ENCODE data around the gene PHYHD1. TPM values are rescaled to one million over a fixed set of nuclear protein-coding genes. Genes with fewer than 3 reads are reported as not detected.
A peak's percentile ranks its signal among the peaks of the same experiment; 100 is the strongest.

PHYHD1 gene
- total and polyA plus RNA-seq, 4 donors, result 21.4 to 86.3 (median 46.0) TPM

GRCh38 chr9:128898845-128899565 lies 21.8 kb upstream of the PHYHD1 start:
- Histone ChIP-seq H3K36me3 (ENCODE audit: control insufficient read depth in 4 of 4, insufficient read depth in 4 of 4, low read length in 4 of 4) (peaks cover 0 to 20% (median 11%) of the 10 kb centered on the region in 4 donors), H3K27me3 (ENCODE audit: control insufficient read depth in 3 of 3, insufficient read depth in 3 of 3, low read length in 2 of 3) (no peaks in the 10 kb centered on the region), H3K9ac (ENCODE audit: insufficient read depth in 1 of 2, low read length in 2 of 2) (no peak overlapping the region), H3K4me1 (ENCODE audit: control insufficient read depth in 5 of 5, insufficient read depth in 5 of 5, low read length in 5 of 5) (peaks cover 0 to 25% (median 0%) of the 10 kb centered on the region in 5 donors), H3K9me3 (ENCODE audit: control insufficient read depth in 4 of 4, insufficient read depth in 3 of 4, low read length in 3 of 4) (no peaks in the 10 kb centered on the region), H3K27ac (ENCODE audit: low read depth in 1 of 2, low read length in 1 of 2) (peak overlapping the region; percentile 10 to 72), H3K4me3 (no peak overlapping the region)
- TF ChIP-seq, protein P1, sequence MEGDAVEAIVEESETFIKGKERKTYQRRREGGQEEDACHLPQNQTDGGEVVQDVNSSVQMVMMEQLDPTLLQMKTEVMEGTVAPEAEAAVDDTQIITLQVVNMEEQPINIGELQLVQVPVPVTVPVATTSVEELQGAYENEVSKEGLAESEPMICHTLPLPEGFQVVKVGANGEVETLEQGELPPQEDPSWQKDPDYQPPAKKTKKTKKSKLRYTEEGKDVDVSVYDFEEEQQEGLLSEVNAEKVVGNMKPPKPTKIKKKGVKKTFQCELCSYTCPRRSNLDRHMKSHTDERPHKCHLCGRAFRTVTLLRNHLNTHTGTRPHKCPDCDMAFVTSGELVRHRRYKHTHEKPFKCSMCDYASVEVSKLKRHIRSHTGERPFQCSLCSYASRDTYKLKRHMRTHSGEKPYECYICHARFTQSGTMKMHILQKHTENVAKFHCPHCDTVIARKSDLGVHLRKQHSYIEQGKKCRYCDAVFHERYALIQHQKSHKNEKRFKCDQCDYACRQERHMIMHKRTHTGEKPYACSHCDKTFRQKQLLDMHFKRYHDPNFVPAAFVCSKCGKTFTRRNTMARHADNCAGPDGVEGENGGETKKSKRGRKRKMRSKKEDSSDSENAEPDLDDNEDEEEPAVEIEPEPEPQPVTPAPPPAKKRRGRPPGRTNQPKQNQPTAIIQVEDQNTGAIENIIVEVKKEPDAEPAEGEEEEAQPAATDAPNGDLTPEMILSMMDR (IDR thresholded peaks at IDR 0.05; ENCODE audit: control extremely low read depth, extremely low read depth), result no peak
- no peak for ATAC-seq (ENCODE audit: insufficient read depth, low FRiP score)
- DNase-seq, result no peak
- 71 to 78% methylated on average over 18 of the region's 18 CpGs for WGBS, 2 donors

- peak; percentile 47 for ATAC-seq (ENCODE audit: insufficient read depth, low FRiP score)
- Histone ChIP-seq H3K9me3 (ENCODE audit: control insufficient read depth in 4 of 4, insufficient read depth in 3 of 4, low read length in 3 of 4) (no peaks in the 10 kb centered on the region), H3K4me3 (no peak overlapping the region), H3K4me1 (ENCODE audit: control insufficient read depth in 5 of 5, insufficient read depth in 5 of 5, low read length in 5 of 5) (peaks cover 0 to 25% (median 0%) of the 10 kb centered on the region in 5 donors), H3K9ac (ENCODE audit: insufficient read depth in 1 of 2, low read length in 2 of 2) (no peak overlapping the region), H3K27ac (ENCODE audit: low read depth in 1 of 2, low read length in 1 of 2) (peak overlapping the region; percentile 7 to 28), H3K36me3 (ENCODE audit: control insufficient read depth in 4 of 4, insufficient read depth in 4 of 4, low read length in 4 of 4) (peaks cover 0 to 20% (median 11%) of the 10 kb centered on the region in 4 donors), H3K27me3 (ENCODE audit: control insufficient read depth in 3 of 3, insufficient read depth in 3 of 3, low read length in 2 of 3) (no peaks in the 10 kb centered on the region)
- 18 to 34% methylated on average over 8 of the region's 8 CpGs for WGBS, 2 donors
- no peak for DNase-seq
- TF ChIP-seq, protein P1 (IDR thresholded peaks at IDR 0.05; ENCODE audit: control extremely low read depth, extremely low read depth), result no peak
Measured at GRCh38 chr9:128899566-128900322, 21.0 kb upstream of the PHYHD1 start.

DNA sequence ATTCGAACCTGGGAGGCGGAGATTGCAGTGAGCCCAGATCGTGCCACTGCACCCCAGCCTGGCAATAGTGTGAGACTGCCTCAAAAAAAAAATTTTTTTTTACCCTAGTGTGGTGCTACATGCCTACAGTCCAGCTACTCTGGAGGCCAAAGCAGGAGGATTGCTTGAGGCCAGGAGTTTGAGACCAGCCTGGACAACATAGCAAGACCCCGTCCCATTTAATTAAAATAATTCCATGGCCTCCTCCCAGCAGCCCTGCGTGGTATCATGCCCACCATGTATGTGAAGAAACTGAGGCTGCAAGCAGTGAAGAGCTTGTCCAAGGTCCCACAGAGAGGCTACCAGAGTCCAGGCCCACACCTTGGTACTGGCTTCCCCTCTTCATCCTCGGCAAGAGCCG lies 19.4 kb upstream of the PHYHD1 start:
- 86 to 89% methylated on average over 7 of the region's 7 CpGs for WGBS, 2 donors
- Histone ChIP-seq H3K27ac (ENCODE audit: low read depth in 1 of 2, low read length in 1 of 2) (no peak overlapping the region), H3K4me1 (ENCODE audit: control insufficient read depth in 5 of 5, insufficient read depth in 5 of 5, low read length in 5 of 5) (peaks cover 0 to 25% (median 0%) of the 10 kb centered on the region in 5 donors)

More for the DNA sequence above, 19.4 kb upstream of the PHYHD1 start:
- DNase-seq (no peak), ATAC-seq (ENCODE audit: insufficient read depth, low FRiP score) (no peak)
- Histone ChIP-seq H3K4me3 (no peak overlapping the region), H3K9ac (ENCODE audit: insufficient read depth in 1 of 2, low read length in 2 of 2) (no peak overlapping the region), H3K9me3 (ENCODE audit: control insufficient read depth in 4 of 4, insufficient read depth in 3 of 4, low read length in 3 of 4) (no peaks in the 10 kb centered on the region), H3K27me3 (ENCODE audit: control insufficient read depth in 3 of 3, insufficient read depth in 3 of 3, low read length in 2 of 3) (no peaks in the 10 kb centered on the region), H3K36me3 (ENCODE audit: control insufficient read depth in 4 of 4, insufficient read depth in 4 of 4, low read length in 4 of 4) (peaks cover 0 to 14% (median 5%) of the 10 kb centered on the region in 4 donors)
- TF ChIP-seq, protein P1 (IDR thresholded peaks at IDR 0.05; ENCODE audit: control extremely low read depth, extremely low read depth), result no peak
